ENCODE measurements around the gene KIF22. TPM values are rescaled to one million over a fixed set of nuclear protein-coding genes. Genes with fewer than 3 reads are reported as not detected.

KIF22 gene
- total and polyA plus RNA-seq, 2 donors (not counting 1 experiment from before 2014, with no cell fraction given): 12.3 to 17.7 TPM

DNA sequence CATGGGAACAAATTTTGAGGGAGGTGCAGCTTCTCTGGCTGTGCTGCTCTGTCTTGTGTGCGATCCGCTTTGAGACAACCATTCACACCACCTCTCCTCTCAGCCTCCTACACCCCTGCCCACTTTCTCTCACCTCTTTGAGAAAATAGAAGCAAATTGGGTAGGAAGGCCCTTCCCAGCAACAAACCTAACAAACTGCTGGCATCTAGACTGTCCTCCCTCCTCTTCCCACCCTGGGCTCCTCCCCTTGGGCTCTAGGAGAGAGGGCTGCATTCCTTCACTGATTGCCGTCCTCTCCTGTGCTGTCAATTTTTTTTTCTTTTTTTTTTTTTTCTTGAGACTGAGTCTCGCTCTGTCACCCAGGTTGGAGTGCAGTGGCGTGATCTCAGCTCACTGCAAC, 59.0 kb downstream of the KIF22 start:
- no peaks in the 10 kb centered on the region for H3K27me3 ChIP-seq (ENCODE audit: control insufficient read depth, insufficient read depth, low read length)
- no peak overlapping the region for H3K4me3 ChIP-seq (replicated peaks in 1 of 4; ENCODE audit: control extremely low read depth in 1 of 4, insufficient read depth in 1 of 4, low read depth in 3 of 4, low read length in 4 of 4)
- TF ChIP-seq, protein P1, sequence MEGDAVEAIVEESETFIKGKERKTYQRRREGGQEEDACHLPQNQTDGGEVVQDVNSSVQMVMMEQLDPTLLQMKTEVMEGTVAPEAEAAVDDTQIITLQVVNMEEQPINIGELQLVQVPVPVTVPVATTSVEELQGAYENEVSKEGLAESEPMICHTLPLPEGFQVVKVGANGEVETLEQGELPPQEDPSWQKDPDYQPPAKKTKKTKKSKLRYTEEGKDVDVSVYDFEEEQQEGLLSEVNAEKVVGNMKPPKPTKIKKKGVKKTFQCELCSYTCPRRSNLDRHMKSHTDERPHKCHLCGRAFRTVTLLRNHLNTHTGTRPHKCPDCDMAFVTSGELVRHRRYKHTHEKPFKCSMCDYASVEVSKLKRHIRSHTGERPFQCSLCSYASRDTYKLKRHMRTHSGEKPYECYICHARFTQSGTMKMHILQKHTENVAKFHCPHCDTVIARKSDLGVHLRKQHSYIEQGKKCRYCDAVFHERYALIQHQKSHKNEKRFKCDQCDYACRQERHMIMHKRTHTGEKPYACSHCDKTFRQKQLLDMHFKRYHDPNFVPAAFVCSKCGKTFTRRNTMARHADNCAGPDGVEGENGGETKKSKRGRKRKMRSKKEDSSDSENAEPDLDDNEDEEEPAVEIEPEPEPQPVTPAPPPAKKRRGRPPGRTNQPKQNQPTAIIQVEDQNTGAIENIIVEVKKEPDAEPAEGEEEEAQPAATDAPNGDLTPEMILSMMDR (conservative IDR thresholded peaks at IDR 0.05 in 1 of 2, IDR thresholded peaks at IDR 0.05 in 1 of 2; ENCODE audit: low read depth in 1 of 2, low read length in 2 of 2): no peak

GRCh38 chr16:29850998-29851397, 60.4 kb downstream of the KIF22 start:
- Histone ChIP-seq H3K9me3 (ENCODE audit: control insufficient read depth, insufficient read depth, low read depth, low read length) (no peaks in the 10 kb centered on the region), H3K79me2 (ENCODE audit: control insufficient read depth, insufficient read depth, low read length) (no peaks in the 10 kb centered on the region)
- TF ChIP-seq, protein P1 (conservative IDR thresholded peaks at IDR 0.05 in 1 of 2, IDR thresholded peaks at IDR 0.05 in 1 of 2; ENCODE audit: low read depth in 1 of 2, low read length in 2 of 2): no peak
- no peak for TF ChIP-seq EZH2 (IDR thresholded peaks at IDR 0.05; ENCODE audit: low read length, missing control alignments)

More for the DNA sequence above, 59.0 kb downstream of the KIF22 start:
- H3K4me1 ChIP-seq (ENCODE audit: control insufficient read depth, extremely low read depth, insufficient read depth, low read length): no peaks in the 10 kb centered on the region
- H4K20me1 ChIP-seq (ENCODE audit: control insufficient read depth, extremely low read depth, insufficient read depth, low read length): no peaks in the 10 kb centered on the region
- H3K9me3 ChIP-seq (ENCODE audit: control insufficient read depth, insufficient read depth, low read depth, low read length): no peaks in the 10 kb centered on the region
- no peak overlapping the region for H3K9ac ChIP-seq (ENCODE audit: insufficient read depth, low read length)
- no peak overlapping the region for H2AFZ ChIP-seq (ENCODE audit: low read length)
- no peaks in the 10 kb centered on the region for H3K79me2 ChIP-seq (ENCODE audit: control insufficient read depth, insufficient read depth, low read length)
- H3K4me2 ChIP-seq (ENCODE audit: extremely low read depth, insufficient read depth, low read length): no peak overlapping the region
- H3K27ac ChIP-seq (ENCODE audit: insufficient read depth, low read length): no peak overlapping the region
- DNase-seq (ENCODE audit: low read depth in 2 of 2): no peak
- H3K36me3 ChIP-seq (ENCODE audit: control insufficient read depth, insufficient read depth, low read length): peaks cover 36% of the 10 kb centered on the region

DNA sequence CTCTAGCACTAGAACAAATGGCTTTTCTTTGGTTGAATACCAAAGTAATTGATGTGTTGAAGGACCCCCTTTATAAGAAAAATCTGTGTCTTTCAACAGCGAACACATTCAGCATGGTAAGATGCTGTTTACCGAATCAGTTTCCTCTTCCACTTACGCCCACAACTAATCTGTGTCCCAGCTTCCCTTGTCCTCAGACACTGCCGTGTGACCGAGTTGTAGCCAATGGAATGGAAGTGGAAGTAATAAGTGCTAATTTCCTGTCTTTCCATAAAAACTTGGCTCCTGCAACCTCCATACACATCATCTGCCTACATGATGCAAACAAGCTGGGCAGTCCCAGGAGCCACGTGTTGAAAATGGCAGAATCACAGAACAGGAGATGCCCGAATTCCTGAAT, 62.1 kb downstream of the KIF22 start:
- H3K4me1 ChIP-seq (ENCODE audit: control insufficient read depth, extremely low read depth, insufficient read depth, low read length): no peaks in the 10 kb centered on the region
- H3K9me3 ChIP-seq (ENCODE audit: control insufficient read depth, insufficient read depth, low read depth, low read length): no peaks in the 10 kb centered on the region
- H4K20me1 ChIP-seq (ENCODE audit: control insufficient read depth, extremely low read depth, insufficient read depth, low read length): no peaks in the 10 kb centered on the region
- H2AFZ ChIP-seq (ENCODE audit: low read length): no peak overlapping the region
- TF ChIP-seq, protein P1 (conservative IDR thresholded peaks at IDR 0.05 in 1 of 2, IDR thresholded peaks at IDR 0.05 in 1 of 2; ENCODE audit: low read depth in 1 of 2, low read length in 2 of 2): no peak
- TF ChIP-seq EZH2 (IDR thresholded peaks at IDR 0.05; ENCODE audit: low read length, missing control alignments): no peak
- H3K9ac ChIP-seq (ENCODE audit: insufficient read depth, low read length): no peak overlapping the region
- H3K27ac ChIP-seq (ENCODE audit: insufficient read depth, low read length): no peak overlapping the region
- DNase-seq (ENCODE audit: low read depth in 2 of 2): peak; percentile 31 to 62
- no peak overlapping the region for H3K4me2 ChIP-seq (ENCODE audit: extremely low read depth, insufficient read depth, low read length)
- H3K36me3 ChIP-seq (ENCODE audit: control insufficient read depth, insufficient read depth, low read length): peaks cover 15% of the 10 kb centered on the region
- no peak overlapping the region for H3K4me3 ChIP-seq (replicated peaks in 1 of 4; ENCODE audit: control extremely low read depth in 1 of 4, insufficient read depth in 1 of 4, low read depth in 3 of 4, low read length in 4 of 4)
- H3K79me2 ChIP-seq (ENCODE audit: control insufficient read depth, insufficient read depth, low read length): no peaks in the 10 kb centered on the region
- H3K27me3 ChIP-seq (ENCODE audit: control insufficient read depth, insufficient read depth, low read length): no peaks in the 10 kb centered on the region

More at GRCh38 chr16:29850998-29851397, 60.4 kb downstream of the KIF22 start:
- Histone ChIP-seq H4K20me1 (ENCODE audit: control insufficient read depth, extremely low read depth, insufficient read depth, low read length) (no peaks in the 10 kb centered on the region), H3K36me3 (ENCODE audit: control insufficient read depth, insufficient read depth, low read length) (peaks cover 24% of the 10 kb centered on the region), H3K4me1 (ENCODE audit: control insufficient read depth, extremely low read depth, insufficient read depth, low read length) (no peaks in the 10 kb centered on the region), H3K27me3 (ENCODE audit: control insufficient read depth, insufficient read depth, low read length) (no peaks in the 10 kb centered on the region), H2AFZ (ENCODE audit: low read length) (no peak overlapping the region), H3K27ac (ENCODE audit: insufficient read depth, low read length) (no peak overlapping the region), H3K4me2 (ENCODE audit: extremely low read depth, insufficient read depth, low read length) (no peak overlapping the region), H3K4me3 (replicated peaks in 1 of 4; ENCODE audit: control extremely low read depth in 1 of 4, insufficient read depth in 1 of 4, low read depth in 3 of 4, low read length in 4 of 4) (no peak overlapping the region), H3K9ac (ENCODE audit: insufficient read depth, low read length) (no peak overlapping the region)
- no peak for DNase-seq (ENCODE audit: low read depth in 2 of 2)

All from fibroblast of lung (primary cell).